Ishikawa (cell line): Measurements from ENCODE around the gene LRP4.

Source experiments
- FOXM1 ChIP-seq: IDR thresholded peaks from 2 replicates; pipeline ENCODE4 v1.6.1; 2012; ENCODE audit warnings: low read depth, borderline replicate concordance
- MAX ChIP-seq: IDR thresholded peaks from 2 replicates; pipeline ENCODE4 v1.6.1; 2012
- RAD21 ChIP-seq: IDR thresholded peaks from 2 replicates; pipeline ENCODE4 v1.6.1; 2012; ENCODE audit warnings: low read depth
- REST ChIP-seq: IDR thresholded peaks from 2 replicates; pipeline ENCODE4 v1.6.1; 2012; ENCODE audit warnings: low read depth, mild to moderate bottlenecking
- TCF12 ChIP-seq: IDR thresholded peaks from 2 replicates; pipeline ENCODE4 v1.6.1; 2012; ENCODE audit warnings: low read depth

- TF ChIP-seq MAX (no peak; the same call in 1 of the 2 replicates), TCF12 (no peak), FOXM1 (no peak), RAD21 (no peak), REST (no peak)
Measured at GRCh38 chr11:46845440-46845739, 73.0 kb downstream of the LRP4 start.
